GM12878 (cell line): ENCODE data around the gene C6orf89. TPM values are rescaled to one million over a fixed set of nuclear protein-coding genes. Genes with fewer than 3 reads are reported as not detected.

Source experiments
- ATAC-seq: fragments of 200-7000 bp; cut with Tn5 transposase; 3 replicates; pipeline ENCODE4 v1.9.1; 2020; ENCODE audit warnings: mild to moderate bottlenecking, moderate library complexity
- BruUV-seq: library from RNA; stranded (reverse); fragments of 400-500 nt; replicated peaks from 2 replicates; lab custom pipeline; 2021; lab: Mats Ljungman, UMichigan
- CTCF ChIA-PET: fragments of 300-600 bp; sonication (Branson Sonifier 250); formaldehyde crosslinking; extraction: SDS; loops from one replicate; lab custom pipeline; 2021; ENCODE audit warnings: inconsistent platforms; lab: Yijun Ruan, JAX
- POLR2A ChIA-PET: fragments of 350-600 bp; formaldehyde crosslinking; extraction: SDS; loops from one replicate; lab custom pipeline; 2021; ENCODE audit warnings: inconsistent platforms; lab: Charles Lee
- RAD21 ChIA-PET: fragments of 300-600 bp; sonication (Branson Sonifier 250); formaldehyde crosslinking; loops from one replicate; lab custom pipeline; 2023; ENCODE audit warnings: antibody characterized with exemption; ENCODE audit not compliant: unreplicated experiment; lab: Charles Lee
- SMC1A ChIA-PET: fragments of 300-600 bp; sonication (Branson Sonifier 250); formaldehyde crosslinking; loops from one replicate; lab custom pipeline; 2023; ENCODE audit not compliant: unreplicated experiment, uncharacterized antibody; lab: Charles Lee
- DNase-seq: peaks from one replicate; pipeline ENCODE4 v3.0.0-alpha.2; 2011; ENCODE audit warnings: low read depth, low spot score
- FAIRE-seq: peaks from 3 replicates; lab custom pipeline; 2011; peaks lifted over from hg19 to GRCh38; lab: Jason Lieb, UNC
- H2AFZ ChIP-seq: 2 replicates; pipeline ENCODE4 v1.6.0; 2011; ENCODE audit warnings: low read depth, low read length, control low read depth; ENCODE audit not compliant: control insufficient read depth
- H3K27ac ChIP-seq: 2 replicates; pipeline ENCODE4 v1.5.1; 2011; ENCODE audit warnings: control low read depth; ENCODE audit not compliant: control insufficient read depth, insufficient read depth
- H3K27me3 ChIP-seq, 2 experiments: replicated peaks in 1 of 2; 2 replicates each; pipeline versions ENCODE4 v1.6.0 to v1.6.1; 2011; ENCODE audit warnings: low read length in 1 of 2; ENCODE audit not compliant: control insufficient read depth in 2 of 2, insufficient read depth in 2 of 2
- H3K36me3 ChIP-seq, 2 experiments: 2 replicates each; pipeline ENCODE4 v1.5.1; 2011; ENCODE audit warnings: low read length in 1 of 2; ENCODE audit not compliant: control insufficient read depth in 2 of 2, insufficient read depth in 2 of 2
- H3K4me1 ChIP-seq: 2 replicates; pipeline ENCODE4 v1.6.1; 2011; ENCODE audit warnings: mild to moderate bottlenecking, low read length, moderate library complexity, mixed read lengths; ENCODE audit not compliant: control insufficient read depth, insufficient read depth
- H3K4me2 ChIP-seq: 2 replicates; pipeline ENCODE4 v1.6.0; 2011; ENCODE audit warnings: control low read depth; ENCODE audit not compliant: control insufficient read depth, insufficient read depth
- H3K4me3 ChIP-seq: fragments of 200-600 bp; sonication (generic); 2 replicates; pipeline ENCODE4 v1.5.1; 2016
- H3K79me2 ChIP-seq: 2 replicates; pipeline ENCODE4 v1.6.0; 2011; ENCODE audit warnings: low read length; ENCODE audit not compliant: control insufficient read depth, insufficient read depth
- H3K9ac ChIP-seq: 2 replicates; pipeline ENCODE4 v1.8.0; 2011; ENCODE audit warnings: low read length, control low read depth, mixed read lengths; ENCODE audit not compliant: control insufficient read depth, insufficient read depth
- H3K9me3 ChIP-seq: replicated peaks from 3 replicates; pipeline ENCODE4 v1.5.1; 2011; ENCODE audit warnings: mild to moderate bottlenecking, low read length; ENCODE audit not compliant: control insufficient read depth, insufficient read depth
- H4K20me1 ChIP-seq: 2 replicates; pipeline ENCODE4 v1.6.0; 2011; ENCODE audit not compliant: control insufficient read depth, insufficient read depth
- CTCF ChIP-seq, 3 experiments: IDR thresholded peaks in 2 of 3; conservative IDR thresholded peaks in 1 of 3; 2 replicates each; pipeline ENCODE4 v1.5.1; 2011; ENCODE audit warnings: low read depth in 3 of 3, low read length in 3 of 3, mild to moderate bottlenecking in 3 of 3, control low read depth in 2 of 3, moderate library complexity in 2 of 3, inconsistent platforms in 1 of 3, mixed read lengths in 1 of 3; ENCODE audit not compliant: control insufficient read depth in 2 of 3, insufficient read depth in 1 of 3; ENCODE audit errors: extremely low read depth in 1 of 3
- MXI1 ChIP-seq: fragments of 150-350 bp; IDR thresholded peaks from 2 replicates; pipeline ENCODE4 v1.6.1; 2011; ENCODE audit warnings: low read depth, mild to moderate bottlenecking, inconsistent platforms, low read length, improper control_type of control experiment
- WGBS: methylation state at CpG from one replicate; pipeline ENCODE4 v1.1.6; 2016; ENCODE audit warnings: low lambda C conversion rate; ENCODE audit not compliant: insufficient replicate concordance, insufficient coverage; ENCODE audit errors: missing lambda C conversion rate; 5-methylcytosine and 5-hydroxymethylcytosine counted together
- in situ Hi-C: fragments of 300-500 bp; cut with MboI; formaldehyde crosslinking; loops from 9 replicates; pipeline ENCODE4 v1.14.3; 2018; ENCODE audit warnings: mixed read lengths
- intact Hi-C: fragments of 100-400 bp; cut with micrococcal nuclease; formaldehyde crosslinking; loops from one replicate; pipeline ENCODE4 v1.14.2; 2022; ENCODE audit not compliant: unreplicated experiment
- polyA plus RNA-seq, 11 experiments: library from polyadenylated mRNA; depleted of rRNA in 4 of 11; unstranded in 6 of 11; stranded (reverse) in 5 of 11; fragments of >200 nt; fragmentation: Nextera tagmentation in 4 of 11; fragmentation: Illumina TruSeq in 1 of 11; extraction: Ambion mirVana in 4 of 11; extraction: Trizol in 1 of 11; gene quantifications; 1 replicate in 1 of 11; 2 replicates in 10 of 11; pipeline versions ENCODE4 v1.2.1 to v1.2.3, GENCODE V29; 2011 to 2016; ENCODE audit warnings: inconsistent platforms in 2 of 11, missing spikeins in 2 of 11, low read depth in 1 of 11
- total RNA-seq, 4 experiments: library from RNA; depleted of rRNA in 3 of 4; stranded (reverse); fragments of >200 nt in 3 of 4; fragmentation: Illumina TruSeq in 1 of 4; extraction: Trizol in 1 of 4; gene quantifications; 2 replicates each; pipeline versions ENCODE4 v1.2.1 to v1.2.3, GENCODE V29; 2013 to 2021

The C6orf89 gene
- total and polyA plus RNA-seq, 10 of the 15 experiments (the other 5 are each of a cell fraction or from before 2014, with no cell fraction given), result 10.8 to 42.7 (median 28.6) TPM

DNA sequence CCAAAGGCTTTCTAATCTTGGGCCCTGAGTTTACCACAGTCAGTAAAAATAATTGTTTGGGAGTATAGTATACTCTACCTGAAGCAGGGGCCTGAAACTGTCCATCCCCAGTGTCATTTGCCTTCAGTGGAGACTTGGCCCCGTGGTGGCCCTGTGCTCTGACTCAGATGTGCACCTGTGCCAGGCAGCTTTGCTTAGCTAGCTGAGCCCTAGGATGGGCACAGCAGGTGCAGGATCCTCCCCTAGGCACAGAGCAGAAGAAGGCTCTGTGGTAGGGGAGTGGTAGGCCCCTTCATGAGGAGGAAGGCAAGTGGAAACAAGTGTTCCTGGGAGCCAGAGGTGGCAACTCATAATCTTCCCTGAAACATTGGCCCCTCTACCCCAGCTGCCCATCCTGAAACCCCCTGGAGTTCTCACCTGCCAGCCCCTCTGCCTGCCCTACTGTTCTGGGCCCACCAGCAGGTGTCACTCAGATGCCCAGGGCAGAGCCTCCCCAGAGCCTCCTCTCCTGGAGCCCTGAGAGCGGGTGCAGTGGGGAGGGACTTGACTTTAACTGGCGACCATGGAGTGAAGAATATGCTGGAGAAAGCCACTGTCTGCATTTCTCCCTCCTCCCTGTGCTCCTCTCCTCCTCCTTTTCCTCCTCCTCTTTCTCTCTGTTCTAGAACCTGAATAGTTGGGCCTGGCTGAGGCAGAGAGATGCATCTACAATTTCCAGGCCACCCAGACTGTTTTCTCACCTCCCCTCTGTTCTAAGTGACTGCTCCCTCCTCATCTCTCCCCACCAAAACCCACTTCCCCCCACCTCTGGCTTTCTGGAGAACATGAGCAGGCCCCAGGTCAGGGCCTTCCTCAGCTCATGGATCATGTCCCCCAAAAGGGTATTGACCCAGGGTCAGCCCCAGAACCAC lies 49.4 kb upstream of the C6orf89 start:
- ChIA-PET SMC1A (interaction anchor here (1.0 kb wide), 1 partner anchor 9 kb away, joined by 3 read pairs; no protein-coding TSS in a partner anchor), POLR2A (interaction anchor here (0.5 kb wide), 1 partner anchor 282 kb away, joined by 4 read pairs; no protein-coding TSS in a partner anchor)
- in situ Hi-C loops, result no loop called here

More for the DNA sequence above, 49.4 kb upstream of the C6orf89 start:
- intact Hi-C loops, result no loop called here
- no peaks in the 10 kb centered on the region for H3K79me2 ChIP-seq
- H3K27me3 ChIP-seq, result peaks cover 4 to 17% of the 10 kb centered on the region in 2 experiments; a peak in 3 of 4 replicates
- H2AFZ ChIP-seq, result no peak overlapping the region
- DNase-seq (no peak), FAIRE-seq (no peak), ATAC-seq (peak; percentile 63)
- H3K4me2 ChIP-seq, result no peak overlapping the region
- BruUV-seq, result no TSS peak
- H3K36me3 ChIP-seq, result no peaks in the 10 kb centered on the region
- H3K4me3 ChIP-seq, result no peak overlapping the region
- ChIA-PET RAD21 (no interaction called here), CTCF (interaction anchor here (1.6 to 2.1 kb wide), 2 partner anchors 14 to 15 kb away, joined by 5 to 9 read pairs; no protein-coding TSS in a partner anchor)
- WGBS, result 14% methylated on average over 3 of the region's 3 CpGs
- TF ChIP-seq MXI1 (no peak), CTCF (IDR thresholded peaks at IDR 0.05 in 2 of 3, conservative IDR thresholded peaks at IDR 0.05 in 1 of 3; ENCODE audit: control insufficient read depth in 2 of 3, extremely low read depth in 1 of 3, insufficient read depth in 1 of 3, low read depth in 3 of 3, low read length in 3 of 3) (peak in 2 of 3 experiments; percentile 8 to 15; a peak in 1 of 6 replicates)
- H3K9ac ChIP-seq, result no peak overlapping the region
- no peaks in the 10 kb centered on the region for H4K20me1 ChIP-seq
- H3K4me1 ChIP-seq, result 0 out of 2 replicates have a peak, but pooled peaks cover 4% of the 10 kb centered on the region
- H3K27ac ChIP-seq, result no peak overlapping the region
- H3K9me3 ChIP-seq, result no peaks in the 10 kb centered on the region; the same call in 2 of the 3 replicates
